H1 (cell line): ENCODE measurements around the gene CNOT6. TPM values are rescaled to one million over a fixed set of nuclear protein-coding genes. Genes with fewer than 3 reads are reported as not detected.

Experiments
- CTCF ChIA-PET: fragments of 300-600 bp; sonication (Branson Sonifier 250); formaldehyde crosslinking; loops from one replicate; lab custom pipeline; 2021; ENCODE audit not compliant: partially characterized antibody; lab: Charles Lee
- POLR2A ChIA-PET: fragments of 300-600 bp; sonication (Branson Sonifier 250); formaldehyde crosslinking; loops from one replicate; lab custom pipeline; 2021; ENCODE audit warnings: inconsistent platforms; ENCODE audit not compliant: partially characterized antibody; lab: Charles Lee
- DNase-seq, 2 experiments: peaks; one replicate each; pipeline versions ENCODE4 v3.0.0 to v3.0.0-alpha.2; 2010 to 2022; ENCODE audit warnings: low spot score in 2 of 2, low read depth in 1 of 2, mixed read lengths in 1 of 2
- FAIRE-seq: peaks from 2 replicates; lab custom pipeline; 2011; peaks lifted over from hg19 to GRCh38; lab: Jason Lieb, UNC
- H2AFZ ChIP-seq: 2 replicates; pipeline ENCODE4 v1.8.1; 2012; ENCODE audit warnings: low read length, inconsistent platforms
- H2AK5ac ChIP-seq: 2 replicates; pipeline ENCODE4 v1.6.1; 2013; ENCODE audit warnings: low read depth, low read length
- H2BK120ac ChIP-seq: replicated peaks from 2 replicates; pipeline ENCODE3; 2013; ENCODE audit warnings: low read depth, low read length, inconsistent platforms
- H2BK12ac ChIP-seq: 2 replicates; pipeline ENCODE4 v1.6.1; 2013; ENCODE audit warnings: low read depth, low read length
- H2BK15ac ChIP-seq: 2 replicates; pipeline ENCODE4 v1.6.1; 2013; ENCODE audit warnings: low read length
- H2BK20ac ChIP-seq: 2 replicates; pipeline ENCODE4 v1.6.1; 2013; ENCODE audit warnings: low read length
- H2BK5ac ChIP-seq: 2 replicates; pipeline ENCODE4 v1.6.1; 2013; ENCODE audit warnings: low read depth, low read length
- H3K14ac ChIP-seq: 2 replicates; pipeline ENCODE4 v1.6.1; 2013; ENCODE audit warnings: inconsistent platforms; ENCODE audit not compliant: insufficient read length
- H3K18ac ChIP-seq: 2 replicates; pipeline ENCODE4 v1.6.1; 2013; ENCODE audit warnings: low read length; ENCODE audit errors: extremely low read depth
- H3K23ac ChIP-seq: 2 replicates; pipeline ENCODE4 v1.6.1; 2013; ENCODE audit warnings: inconsistent platforms; ENCODE audit not compliant: insufficient read length
- H3K23me2 ChIP-seq: 2 replicates; pipeline ENCODE4 v1.6.1; 2013; ENCODE audit warnings: low read depth, low read length
- H3K27ac ChIP-seq: 2 replicates; pipeline ENCODE4 v1.6.1; 2011; ENCODE audit warnings: low read depth, low read length, inconsistent platforms
- H3K27me3 ChIP-seq, 4 experiments: replicated peaks in 1 of 4; 1 replicate in 1 of 4; 2 replicates in 3 of 4; pipeline versions ENCODE4 v1.6.1 to v1.8.1; 2011 to 2013; ENCODE audit warnings: low read length in 3 of 4, mild to moderate bottlenecking in 3 of 4, inconsistent platforms in 2 of 4, mixed read lengths in 2 of 4, moderate library complexity in 1 of 4; ENCODE audit not compliant: control insufficient read depth in 3 of 4, insufficient read depth in 3 of 4; ENCODE audit errors: extremely low read depth in 1 of 4
- H3K36me3 ChIP-seq, 4 experiments: 2 replicates each; pipeline versions ENCODE4 v1.6.1 to v1.8.1; 2011 to 2013; ENCODE audit warnings: mild to moderate bottlenecking in 4 of 4, low read length in 3 of 4, moderate library complexity in 2 of 4, control low read depth in 1 of 4, inconsistent platforms in 1 of 4; ENCODE audit not compliant: insufficient read depth in 4 of 4, control insufficient read depth in 2 of 4
- H3K4ac ChIP-seq: replicated peaks from 2 replicates; pipeline ENCODE3; 2013; ENCODE audit warnings: low read length, low read depth, mixed read lengths, inconsistent platforms; ENCODE audit not compliant: insufficient read length
- H3K4me1 ChIP-seq, 4 experiments: replicated peaks in 1 of 4; 1 replicate in 1 of 4; 2 replicates in 3 of 4; pipeline versions ENCODE4 v1.6.1 to v1.8.1; 2011 to 2013; ENCODE audit warnings: low read length in 3 of 4, inconsistent platforms in 2 of 4, mixed read lengths in 1 of 4; ENCODE audit not compliant: insufficient read depth in 4 of 4, control insufficient read depth in 3 of 4
- H3K4me2 ChIP-seq, 2 experiments: 2 replicates each; pipeline versions ENCODE4 v1.6.1 to v1.8.1; 2011 to 2013; ENCODE audit warnings: low read depth in 2 of 2, low read length in 2 of 2, control low read depth in 1 of 2, inconsistent platforms in 1 of 2, mild to moderate bottlenecking in 1 of 2; ENCODE audit not compliant: insufficient read depth in 1 of 2
- H3K4me3 ChIP-seq, 4 experiments: fragments of 200-600, 300-600 bp in 1 of 4; sonication (generic), shearing (Covaris generic), sonication (Bioruptor Twin) in 1 of 4; 2 replicates each; pipeline versions ENCODE4 v1.5.1 to v1.8.1; 2011 to 2016; ENCODE audit warnings: low read length in 4 of 4, low read depth in 3 of 4, control low read depth in 2 of 4, inconsistent platforms in 2 of 4, mild to moderate bottlenecking in 2 of 4, mixed read lengths in 1 of 4, moderate library complexity in 1 of 4; ENCODE audit not compliant: insufficient read depth in 2 of 4; ENCODE audit errors: extremely low read depth in 1 of 4
- H3K56ac ChIP-seq: replicated peaks from 2 replicates; pipeline ENCODE3; 2013; ENCODE audit warnings: low read depth, mild to moderate bottlenecking, mixed read lengths, low read length, inconsistent platforms; ENCODE audit not compliant: insufficient read length
- H3K79me1 ChIP-seq: 2 replicates; pipeline ENCODE4 v1.6.1; 2013; ENCODE audit warnings: low read depth, low read length, control low read depth
- H3K79me2 ChIP-seq, 2 experiments: 2 replicates each; pipeline versions ENCODE4 v1.6.1 to v1.8.1; 2012 to 2013; ENCODE audit warnings: low read length in 2 of 2, mild to moderate bottlenecking in 2 of 2, inconsistent platforms in 1 of 2; ENCODE audit not compliant: insufficient read depth in 2 of 2, control insufficient read depth in 1 of 2
- H3K9ac ChIP-seq, 4 experiments: replicated peaks in 1 of 4; 1 replicate in 1 of 4; 2 replicates in 3 of 4; pipeline versions ENCODE4 v1.6.1 to v1.8.1; 2011 to 2013; ENCODE audit warnings: low read depth in 3 of 4, low read length in 3 of 4, control low read depth in 2 of 4, mild to moderate bottlenecking in 2 of 4, moderate library complexity in 2 of 4, inconsistent platforms in 1 of 4; ENCODE audit errors: extremely low read depth in 1 of 4
- H3K9me3 ChIP-seq, 2 experiments: 2 replicates each; pipeline versions ENCODE4 v1.6.1 to v1.8.1; 2012 to 2013; ENCODE audit warnings: mild to moderate bottlenecking in 2 of 2, moderate library complexity in 2 of 2, control low read depth in 1 of 2, inconsistent platforms in 1 of 2, low read depth in 1 of 2, low read length in 1 of 2, mixed read lengths in 1 of 2; ENCODE audit not compliant: insufficient read depth in 2 of 2
- H4K20me1 ChIP-seq, 2 experiments: replicated peaks in 1 of 2; 2 replicates each; pipeline versions ENCODE3 to v1.8.1; 2011 to 2013; ENCODE audit warnings: inconsistent platforms in 2 of 2, low read length in 2 of 2, mild to moderate bottlenecking in 1 of 2; ENCODE audit not compliant: insufficient read depth in 2 of 2, control insufficient read depth in 1 of 2
- H4K5ac ChIP-seq: 2 replicates; pipeline ENCODE4 v1.6.1; 2013; ENCODE audit warnings: low read length, low read depth, mixed read lengths, inconsistent platforms; ENCODE audit not compliant: insufficient read length
- H4K8ac ChIP-seq: 2 replicates; pipeline ENCODE4 v1.8.0; 2013; ENCODE audit warnings: mild to moderate bottlenecking, moderate library complexity, low read length, inconsistent platforms; ENCODE audit not compliant: insufficient read depth; ENCODE audit errors: extremely low read depth
- H4K91ac ChIP-seq: replicated peaks from 2 replicates; pipeline ENCODE3; 2013; ENCODE audit warnings: low read length, mixed read lengths, inconsistent platforms; ENCODE audit not compliant: insufficient read length
- ASH2L ChIP-seq: fragments of 200-600, 300-600 bp; sonication (generic); IDR thresholded peaks from one replicate; pipeline ENCODE4 v1.7.1; 2017; ENCODE audit warnings: low read length
- ATF3 ChIP-seq: IDR thresholded peaks from 2 replicates; pipeline ENCODE4 v1.6.1; 2011; ENCODE audit warnings: low read depth, mild to moderate bottlenecking, low read length; ENCODE audit not compliant: insufficient read depth
- CBX5 ChIP-seq: fragments of 300-800, 300-1000 bp; sonication (generic); IDR thresholded peaks from 2 replicates; pipeline ENCODE4 v1.7.1; 2016; ENCODE audit warnings: antibody characterized with exemption, low read length, low read depth
- FOSL1 ChIP-seq: IDR thresholded peaks from 2 replicates; pipeline ENCODE4 v1.6.1; 2011; ENCODE audit warnings: mild to moderate bottlenecking, low read depth, low read length, moderate library complexity; ENCODE audit not compliant: insufficient read depth
- JUND ChIP-seq: IDR thresholded peaks from 2 replicates; pipeline ENCODE4 v1.6.1; 2011; ENCODE audit warnings: mild to moderate bottlenecking, improper control_type of control experiment, low read length
- POLR2AphosphoS5 ChIP-seq: IDR thresholded peaks from 2 replicates; pipeline ENCODE4 v1.6.1; 2011; ENCODE audit warnings: low read depth, low read length
- RAD21 ChIP-seq, 2 experiments: IDR thresholded peaks in 1 of 2; conservative IDR thresholded peaks in 1 of 2; 2 replicates each; pipeline ENCODE4 v1.6.1; 2011; ENCODE audit warnings: low read depth in 2 of 2, low read length in 2 of 2, improper control_type of control experiment in 1 of 2, inconsistent platforms in 1 of 2, mild to moderate bottlenecking in 1 of 2, moderate library complexity in 1 of 2
- SRF ChIP-seq: IDR thresholded peaks from 2 replicates; pipeline ENCODE4 v1.6.1; 2011; ENCODE audit warnings: mild to moderate bottlenecking, low read depth, low read length, moderate library complexity
- WGBS, 2 experiments: shearing (Covaris generic) in 1 of 2; methylation state at CpG; one replicate each; pipeline versions ENCODE4 v1.1.6 to v1.1.7; 2013 to 2015; ENCODE audit warnings: low lambda C conversion rate in 2 of 2, mixed read lengths in 2 of 2, inconsistent platforms in 1 of 2, low coverage in 1 of 2, missing lambda C conversion rate in 1 of 2; ENCODE audit not compliant: insufficient replicate concordance in 2 of 2, insufficient coverage in 1 of 2, insufficient read length in 1 of 2; ENCODE audit errors: extremely low coverage in 1 of 2, missing lambda C conversion rate in 1 of 2; 5-methylcytosine and 5-hydroxymethylcytosine counted together
- polyA plus RNA-seq, 7 experiments: library from polyadenylated mRNA; depleted of rRNA in 3 of 7; stranded (reverse) in 5 of 7; unstranded in 2 of 7; fragments of >200 nt in 5 of 7; fragments of 200-250 nt in 2 of 7; gene quantifications; 1 replicate in 5 of 7; 2 replicates in 1 of 7; 4 replicates in 1 of 7; pipeline versions ENCODE4 v1.2.1 to v1.2.3, GENCODE V29; 2011 to 2013; ENCODE audit warnings: missing spikeins in 2 of 7, mixed read lengths in 2 of 7
- total RNA-seq: library from RNA; stranded (reverse); fragmentation: NEBNext Ultra II Directional; extraction: Animal tissue kit (Norgen Biotek cat#: 25700); gene quantifications from 2 replicates; pipeline ENCODE4 v1.2.1, GENCODE V29; 2021

Gene CNOT6
- total and polyA plus RNA-seq, 2 of the 8 experiments (the other 6 are each of a cell fraction or from before 2014, with no cell fraction given), result 10.7 to 45.4 TPM

DNA sequence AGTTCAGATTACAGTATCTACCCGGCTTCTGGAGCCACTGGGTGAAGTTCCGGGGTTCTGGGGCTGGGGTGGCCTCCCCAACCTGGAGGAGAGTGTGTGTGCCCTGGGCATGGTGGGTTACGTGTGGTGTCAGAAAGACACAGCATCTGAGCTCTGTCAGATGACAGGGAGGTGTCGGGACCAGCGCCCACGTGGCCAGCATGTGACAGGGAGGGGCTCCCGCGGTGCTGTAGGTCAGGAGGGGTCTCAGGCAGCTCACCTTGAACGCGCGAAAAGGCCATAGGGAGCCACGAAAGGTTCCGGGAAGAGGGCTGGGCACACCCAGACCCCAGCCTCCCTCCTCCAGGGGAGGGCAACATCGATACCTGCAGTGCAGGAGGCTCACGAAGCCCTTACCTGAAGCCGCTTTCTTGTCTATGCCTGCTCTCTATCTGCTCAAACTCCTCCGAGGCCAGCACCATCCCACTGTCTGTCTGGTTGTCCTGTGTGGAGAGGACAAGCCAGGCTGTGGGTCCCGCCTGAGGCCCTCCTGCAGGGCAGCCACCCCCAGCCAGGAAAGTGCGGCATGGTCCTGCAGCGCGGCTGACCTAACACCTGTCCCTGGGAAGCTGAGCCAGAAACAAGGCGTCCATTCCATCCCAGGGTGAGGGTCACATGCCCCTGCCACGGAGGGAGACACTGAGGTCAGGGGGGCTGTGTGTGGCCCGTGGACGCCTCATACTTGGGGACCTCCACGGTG is 114.6 kb downstream of the CNOT6 start:
- Histone ChIP-seq H3K79me1 (no peaks in the 10 kb centered on the region), H3K36me3 (no peaks in the 10 kb centered on the region), H3K18ac (no peak overlapping the region), H4K8ac (peak overlapping the region; percentile 83), H3K9ac (no peak overlapping the region), H2BK12ac (no peak overlapping the region), H3K79me2 (no peaks in the 10 kb centered on the region), H3K27me3 (no peaks in the 10 kb centered on the region), H3K9me3 (no peaks in the 10 kb centered on the region), H3K4ac (no peak overlapping the region), H2BK120ac (no peak overlapping the region), H3K4me1 (no peaks in the 10 kb centered on the region; a peak in 2 of 7 replicates), H2AK5ac (no peak overlapping the region), H2BK15ac (no peak overlapping the region), H4K91ac (no peak overlapping the region), H3K27ac (no peak overlapping the region), H3K23me2 (no peaks in the 10 kb centered on the region), H3K56ac (no peak overlapping the region), H4K5ac (no peak overlapping the region), H4K20me1 (peaks cover 0 to 1% of the 10 kb centered on the region in 2 experiments), H3K23ac (no peak overlapping the region), H3K4me2 (no peak overlapping the region), H2BK5ac (0 out of 2 replicates have a peak overlapping the region, but pooled peaks have one; percentile 16), H2AFZ (no peak overlapping the region), H3K4me3 (no peak overlapping the region), H2BK20ac (no peak overlapping the region), H3K14ac (no peak overlapping the region)
- POLR2A ChIA-PET, result interaction anchor here (1.0 kb wide), 1 partner anchor 13 kb away, joined by 3 read pairs; no protein-coding TSS in a partner anchor
- 93% methylated on average over 25 of the region's 26 CpGs; no CpG with 5 or more reads in 1 of the 2 experiments for WGBS, 2 experiments
- CTCF ChIA-PET, result interaction anchor here (0.8 to 7.4 kb wide), 4 partner anchors 12 to 90 kb away, joined by 3 to 52 read pairs (median 3); no protein-coding TSS in a partner anchor
- no peak for DNase-seq
- no peak for FAIRE-seq
- no peak for TF ChIP-seq POLR2AphosphoS5
- no peak for TF ChIP-seq FOSL1
- TF ChIP-seq CBX5, result no peak
- no peak for TF ChIP-seq RAD21 (IDR thresholded peaks at IDR 0.05 in 1 of 2, conservative IDR thresholded peaks at IDR 0.05 in 1 of 2; ENCODE audit: low read depth in 2 of 2, low read length in 2 of 2)
- TF ChIP-seq SRF, result no peak
- TF ChIP-seq ASH2L, result no peak
- no peak for TF ChIP-seq JUND
- no peak for TF ChIP-seq ATF3
